A549 (cell line): ENCODE measurements around the gene BCORL1.
A peak's percentile ranks its signal among the peaks of the same experiment; 100 is the strongest.

Source experiments
- CBX8 ChIP-seq: fragments of 200-600 bp; sonication (generic); IDR thresholded peaks from 2 replicates; pipeline ENCODE4 v1.6.1; 2016
- CEBPB ChIP-seq, 2 experiments: fragments of >200 bp in 1 of 2; sonication (Bioruptor Twin) in 1 of 2; formaldehyde crosslinking in 1 of 2; IDR thresholded peaks; 2 replicates each; pipeline ENCODE4 v1.6.1; 2012 to 2016
- CHD4 ChIP-seq: fragments of 200-600 bp; sonication (generic); IDR thresholded peaks from 2 replicates; pipeline ENCODE4 v1.6.1; 2016; ENCODE audit warnings: antibody characterized with exemption, mild to moderate bottlenecking, borderline replicate concordance
- FOSB ChIP-seq: fragments of 250-450 bp; sonication (Bioruptor Pico); IDR thresholded peaks from 2 replicates; pipeline ENCODE4 v1.5.0; 2020; ENCODE audit warnings: mild to moderate bottlenecking, moderate library complexity
- FOSL2 ChIP-seq, 2 experiments: fragments of 450-650 bp in 1 of 2; fragments of >200 bp in 1 of 2; sonication (Bioruptor Twin) in 1 of 2; formaldehyde crosslinking; IDR thresholded peaks; 2 replicates each; pipeline versions ENCODE4 v1.5.0 to v1.6.1; 2016 to 2020; ENCODE audit warnings: mild to moderate bottlenecking in 1 of 2, moderate library complexity in 1 of 2
- HOXA7 ChIP-seq: fragments of 250-450 bp; sonication (Bioruptor Pico); IDR thresholded peaks from 2 replicates; pipeline ENCODE4 v1.5.0; 2020; ENCODE audit warnings: mild to moderate bottlenecking, moderate library complexity
- MAZ ChIP-seq: fragments of 150-350 bp; IDR thresholded peaks from 2 replicates; pipeline ENCODE4 v1.6.1; 2014; ENCODE audit warnings: antibody characterized with exemption, low read depth, low read length, borderline replicate concordance
- PHF8 ChIP-seq: fragments of 200-600 bp; sonication (generic); IDR thresholded peaks from 2 replicates; pipeline ENCODE4 v1.6.1; 2016; ENCODE audit warnings: low read depth, mild to moderate bottlenecking, antibody characterized with exemption, moderate library complexity, borderline replicate concordance
- POLR2A ChIP-seq: IDR thresholded peaks from 2 replicates; pipeline ENCODE4 v1.6.1; 2012; ENCODE audit warnings: mild to moderate bottlenecking, low read length
- ZNF302 ChIP-seq: fragments of 250-450 bp; sonication (Bioruptor Pico); IDR thresholded peaks from 2 replicates; pipeline ENCODE4 v1.9.0; 2021; ENCODE audit warnings: inconsistent platforms, mild to moderate bottlenecking, moderate library complexity
- TF ChIP-seq, protein P1 (sequence below): fragments of 450-650 bp; IDR thresholded peaks from 2 replicates; pipeline ENCODE4 v1.6.1; 2014; ENCODE audit warnings: antibody characterized with exemption
- TF ChIP-seq, protein P2 (sequence below): fragments of >200 bp; sonication (Bioruptor Twin); formaldehyde crosslinking; IDR thresholded peaks from 3 replicates; pipeline ENCODE4 v1.5.1; 2016
- TF ChIP-seq, protein P3 (sequence below): fragments of 250-450 bp; sonication (Bioruptor Pico); IDR thresholded peaks from 2 replicates; pipeline ENCODE4 v1.5.0; 2021; ENCODE audit warnings: mild to moderate bottlenecking, moderate library complexity, borderline replicate concordance
- TF ChIP-seq, protein P4 (sequence below): IDR thresholded peaks from 2 replicates; pipeline ENCODE4 v1.6.1; 2012

DNA sequence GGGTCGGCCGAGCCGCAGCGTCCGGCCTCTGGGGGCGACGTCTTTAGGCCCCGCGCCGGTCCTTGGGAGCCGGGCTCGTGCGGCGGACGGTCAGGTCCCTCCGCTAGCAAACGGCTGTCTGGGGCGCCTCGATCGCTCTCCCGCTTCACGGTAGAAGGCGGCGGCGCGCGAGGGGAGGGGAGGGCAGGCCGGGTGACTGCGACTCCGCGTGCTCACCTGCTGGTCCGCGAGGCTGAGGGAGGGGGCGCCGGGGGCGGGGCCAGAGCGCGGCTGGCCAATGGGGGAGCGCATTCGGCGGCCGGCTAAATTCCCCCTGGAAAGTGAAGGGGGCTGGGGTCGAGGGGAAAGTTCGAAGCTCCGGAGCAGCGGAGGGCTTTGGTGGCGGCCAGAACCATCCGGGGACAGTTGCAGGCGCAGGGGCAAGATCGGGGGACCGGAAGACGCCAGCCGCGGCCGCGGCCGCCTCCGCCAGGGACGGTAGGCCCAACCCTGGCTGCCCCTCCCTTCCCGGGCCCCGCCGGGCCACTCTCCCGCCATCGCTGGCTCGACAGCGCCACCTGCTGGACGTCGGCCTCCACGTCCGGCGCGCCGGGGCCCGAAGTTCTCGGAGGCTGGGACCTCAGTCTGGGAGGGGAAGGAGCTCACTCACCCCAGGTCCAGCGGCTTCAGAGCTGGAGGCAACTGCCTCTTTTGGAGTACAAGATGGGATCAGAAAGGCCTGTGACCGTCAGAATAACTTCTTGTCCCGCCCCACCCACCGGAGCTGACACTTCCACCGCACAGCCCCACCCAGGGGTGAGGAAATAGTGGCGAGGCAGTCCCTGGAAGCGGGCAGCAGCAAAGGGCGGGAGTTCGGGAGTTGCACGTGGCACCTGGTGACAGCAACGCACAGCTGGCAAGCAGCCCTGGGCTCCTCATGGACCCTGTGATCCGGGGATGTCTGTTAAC is 78.0 kb downstream of the BCORL1 start:
- TF ChIP-seq, protein P1, sequence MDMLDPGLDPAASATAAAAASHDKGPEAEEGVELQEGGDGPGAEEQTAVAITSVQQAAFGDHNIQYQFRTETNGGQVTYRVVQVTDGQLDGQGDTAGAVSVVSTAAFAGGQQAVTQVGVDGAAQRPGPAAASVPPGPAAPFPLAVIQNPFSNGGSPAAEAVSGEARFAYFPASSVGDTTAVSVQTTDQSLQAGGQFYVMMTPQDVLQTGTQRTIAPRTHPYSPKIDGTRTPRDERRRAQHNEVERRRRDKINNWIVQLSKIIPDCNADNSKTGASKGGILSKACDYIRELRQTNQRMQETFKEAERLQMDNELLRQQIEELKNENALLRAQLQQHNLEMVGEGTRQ = no peak
- TF ChIP-seq, protein P2, sequence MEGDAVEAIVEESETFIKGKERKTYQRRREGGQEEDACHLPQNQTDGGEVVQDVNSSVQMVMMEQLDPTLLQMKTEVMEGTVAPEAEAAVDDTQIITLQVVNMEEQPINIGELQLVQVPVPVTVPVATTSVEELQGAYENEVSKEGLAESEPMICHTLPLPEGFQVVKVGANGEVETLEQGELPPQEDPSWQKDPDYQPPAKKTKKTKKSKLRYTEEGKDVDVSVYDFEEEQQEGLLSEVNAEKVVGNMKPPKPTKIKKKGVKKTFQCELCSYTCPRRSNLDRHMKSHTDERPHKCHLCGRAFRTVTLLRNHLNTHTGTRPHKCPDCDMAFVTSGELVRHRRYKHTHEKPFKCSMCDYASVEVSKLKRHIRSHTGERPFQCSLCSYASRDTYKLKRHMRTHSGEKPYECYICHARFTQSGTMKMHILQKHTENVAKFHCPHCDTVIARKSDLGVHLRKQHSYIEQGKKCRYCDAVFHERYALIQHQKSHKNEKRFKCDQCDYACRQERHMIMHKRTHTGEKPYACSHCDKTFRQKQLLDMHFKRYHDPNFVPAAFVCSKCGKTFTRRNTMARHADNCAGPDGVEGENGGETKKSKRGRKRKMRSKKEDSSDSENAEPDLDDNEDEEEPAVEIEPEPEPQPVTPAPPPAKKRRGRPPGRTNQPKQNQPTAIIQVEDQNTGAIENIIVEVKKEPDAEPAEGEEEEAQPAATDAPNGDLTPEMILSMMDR = peak; percentile 82
- TF ChIP-seq FOSL2 (IDR thresholded peaks at IDR 0.05) (no peak), FOSL2 (CRISPR knock-in tag; IDR thresholded peaks at IDR 0.05) (no peak), FOSB (CRISPR knock-in tag) (no peak), ZNF302 (no peak), CEBPB (IDR thresholded peaks at IDR 0.05) (no peak), POLR2A (no peak), CHD4 (no peak), CBX8 (no peak), MAZ (no peak), HOXA7 (CRISPR knock-in tag) (no peak), PHF8 (0 out of 2 replicates have a peak, but pooled peaks have one; percentile 35)
- TF ChIP-seq, protein P3, sequence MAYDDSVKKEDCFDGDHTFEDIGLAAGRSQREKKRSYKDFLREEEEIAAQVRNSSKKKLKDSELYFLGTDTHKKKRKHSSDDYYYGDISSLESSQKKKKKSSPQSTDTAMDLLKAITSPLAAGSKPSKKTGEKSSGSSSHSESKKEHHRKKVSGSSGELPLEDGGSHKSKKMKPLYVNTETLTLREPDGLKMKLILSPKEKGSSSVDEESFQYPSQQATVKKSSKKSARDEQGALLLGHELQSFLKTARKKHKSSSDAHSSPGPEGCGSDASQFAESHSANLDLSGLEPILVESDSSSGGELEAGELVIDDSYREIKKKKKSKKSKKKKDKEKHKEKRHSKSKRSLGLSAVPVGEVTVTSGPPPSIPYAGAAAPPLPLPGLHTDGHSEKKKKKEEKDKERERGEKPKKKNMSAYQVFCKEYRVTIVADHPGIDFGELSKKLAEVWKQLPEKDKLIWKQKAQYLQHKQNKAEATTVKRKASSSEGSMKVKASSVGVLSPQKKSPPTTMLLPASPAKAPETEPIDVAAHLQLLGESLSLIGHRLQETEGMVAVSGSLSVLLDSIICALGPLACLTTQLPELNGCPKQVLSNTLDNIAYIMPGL (CRISPR knock-in tag) = no peak
- TF ChIP-seq, protein P4, sequence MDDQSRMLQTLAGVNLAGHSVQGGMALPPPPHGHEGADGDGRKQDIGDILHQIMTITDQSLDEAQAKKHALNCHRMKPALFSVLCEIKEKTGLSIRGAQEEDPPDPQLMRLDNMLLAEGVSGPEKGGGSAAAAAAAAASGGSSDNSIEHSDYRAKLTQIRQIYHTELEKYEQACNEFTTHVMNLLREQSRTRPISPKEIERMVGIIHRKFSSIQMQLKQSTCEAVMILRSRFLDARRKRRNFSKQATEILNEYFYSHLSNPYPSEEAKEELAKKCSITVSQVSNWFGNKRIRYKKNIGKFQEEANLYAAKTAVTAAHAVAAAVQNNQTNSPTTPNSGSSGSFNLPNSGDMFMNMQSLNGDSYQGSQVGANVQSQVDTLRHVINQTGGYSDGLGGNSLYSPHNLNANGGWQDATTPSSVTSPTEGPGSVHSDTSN = no peak
